Raji (cell line): ENCODE measurements around the gene CMTM3.

ENCODE experiments used
- POLR2A ChIP-seq: IDR thresholded peaks from 2 replicates; pipeline ENCODE4 v1.6.1; 2011; ENCODE audit warnings: low read depth, low read length, control low read depth; ENCODE audit not compliant: insufficient read depth

The CMTM3 gene

GRCh38 chr16:66640724-66641314 lies 36.3 kb downstream of the CMTM3 start:
- TF ChIP-seq POLR2A = no peak

DNA sequence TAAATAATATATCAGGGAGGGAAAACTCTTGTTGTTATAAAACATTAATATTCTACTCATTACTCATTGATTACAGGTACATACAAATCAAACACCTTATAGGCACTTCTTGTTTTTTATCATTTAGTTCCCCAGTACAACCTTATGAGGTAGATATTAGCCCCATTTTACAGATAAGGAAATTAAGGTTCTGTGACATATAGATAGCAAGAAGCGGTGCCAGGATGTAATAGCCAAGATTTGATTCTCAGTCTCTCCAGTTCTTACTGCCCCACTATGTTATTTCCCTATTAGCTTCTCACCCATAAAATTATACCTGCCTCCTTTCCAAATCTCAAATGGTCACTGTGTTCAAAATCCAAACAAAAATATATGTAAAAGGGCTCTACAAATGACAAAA lies 36.9 kb downstream of the CMTM3 start:
- TF ChIP-seq POLR2A = no peak

GRCh38 chr16:66647866-66648265 lies 43.4 kb downstream of the CMTM3 start:
- no peak for TF ChIP-seq POLR2A

GRCh38 chr16:66649167-66649566 lies 44.7 kb downstream of the CMTM3 start:
- no peak for TF ChIP-seq POLR2A

DNA sequence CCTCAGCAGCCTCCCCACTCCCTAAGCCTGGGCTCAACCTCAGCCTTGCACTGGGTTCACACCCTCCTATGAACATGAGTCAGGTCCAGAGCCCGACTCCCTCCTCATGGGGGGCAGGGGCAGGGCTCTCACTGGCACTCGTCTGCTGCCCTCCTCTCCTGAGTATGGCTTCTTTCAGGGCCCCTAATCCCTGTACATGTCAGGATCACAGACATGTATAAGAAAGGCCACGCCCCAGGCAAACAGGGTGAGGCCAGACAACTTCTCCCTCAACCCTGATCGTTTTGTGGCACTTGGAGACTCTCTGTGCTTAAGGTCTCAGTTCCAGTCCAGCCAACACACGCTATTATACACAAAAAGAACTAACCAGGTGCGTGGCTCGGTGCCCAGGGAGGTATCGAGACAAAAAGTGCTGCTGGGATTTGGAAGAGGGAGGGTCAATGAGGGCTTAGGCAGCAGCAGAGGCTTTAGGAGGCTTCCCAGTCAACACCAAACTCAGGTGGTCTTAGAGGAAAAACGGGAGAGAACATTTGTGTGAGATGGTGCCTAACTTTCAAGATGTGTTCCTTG lies 45.2 kb downstream of the CMTM3 start:
- no peak for TF ChIP-seq POLR2A

DNA sequence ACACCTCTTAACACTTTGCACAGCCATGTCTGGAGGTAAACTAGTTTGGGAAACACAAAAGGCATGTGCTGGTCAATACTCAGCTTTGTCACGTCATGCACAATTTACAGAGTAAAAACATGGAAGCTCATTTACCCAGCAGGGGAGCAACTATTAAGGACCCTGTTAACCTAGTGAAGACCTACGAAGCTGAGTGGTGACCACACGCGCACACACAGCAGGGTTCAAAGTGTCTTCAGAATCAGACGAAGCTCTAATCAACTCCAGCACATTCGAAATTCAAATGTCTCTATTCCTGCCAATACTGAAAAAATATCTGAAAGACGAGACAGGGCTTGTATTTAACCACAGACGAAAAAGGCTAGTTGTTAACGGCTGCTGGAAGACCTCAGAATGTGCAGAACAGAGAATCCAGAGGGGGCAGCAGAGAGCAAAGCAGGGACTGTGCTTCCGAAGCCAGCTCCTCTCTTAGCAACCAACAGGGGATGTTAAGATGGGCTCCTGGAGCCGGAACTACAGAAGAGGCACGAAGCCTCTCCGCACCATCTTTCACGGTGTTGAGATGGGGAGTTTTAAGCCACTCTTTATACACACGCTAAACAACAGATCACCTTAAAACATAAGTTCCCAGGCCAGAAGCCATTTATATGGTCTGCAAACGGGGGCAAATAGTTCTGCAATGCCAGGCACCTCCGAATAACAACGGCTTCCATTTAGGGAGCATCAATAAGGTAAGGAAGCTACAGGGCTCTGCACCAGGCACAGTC lies 46.4 kb downstream of the CMTM3 start:
- no peak for TF ChIP-seq POLR2A

DNA sequence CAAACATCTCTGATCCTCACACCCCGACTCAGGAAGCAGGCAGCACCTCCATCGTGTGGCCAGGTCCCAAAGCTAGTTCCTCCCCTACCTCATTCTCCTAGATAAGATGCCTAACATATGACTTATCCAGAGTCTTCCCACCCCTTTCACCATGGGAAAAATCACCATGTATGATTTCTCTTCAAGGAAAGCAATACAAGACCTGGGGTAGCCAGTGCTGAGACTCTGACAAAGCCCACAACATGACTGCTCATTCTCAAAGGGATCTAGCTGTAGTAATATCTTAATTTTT lies 46.9 kb downstream of the CMTM3 start:
- TF ChIP-seq POLR2A = no peak

- TF ChIP-seq POLR2A = no peak
Measured at GRCh38 chr16:66651965-66652364, 47.5 kb downstream of the CMTM3 start.

DNA sequence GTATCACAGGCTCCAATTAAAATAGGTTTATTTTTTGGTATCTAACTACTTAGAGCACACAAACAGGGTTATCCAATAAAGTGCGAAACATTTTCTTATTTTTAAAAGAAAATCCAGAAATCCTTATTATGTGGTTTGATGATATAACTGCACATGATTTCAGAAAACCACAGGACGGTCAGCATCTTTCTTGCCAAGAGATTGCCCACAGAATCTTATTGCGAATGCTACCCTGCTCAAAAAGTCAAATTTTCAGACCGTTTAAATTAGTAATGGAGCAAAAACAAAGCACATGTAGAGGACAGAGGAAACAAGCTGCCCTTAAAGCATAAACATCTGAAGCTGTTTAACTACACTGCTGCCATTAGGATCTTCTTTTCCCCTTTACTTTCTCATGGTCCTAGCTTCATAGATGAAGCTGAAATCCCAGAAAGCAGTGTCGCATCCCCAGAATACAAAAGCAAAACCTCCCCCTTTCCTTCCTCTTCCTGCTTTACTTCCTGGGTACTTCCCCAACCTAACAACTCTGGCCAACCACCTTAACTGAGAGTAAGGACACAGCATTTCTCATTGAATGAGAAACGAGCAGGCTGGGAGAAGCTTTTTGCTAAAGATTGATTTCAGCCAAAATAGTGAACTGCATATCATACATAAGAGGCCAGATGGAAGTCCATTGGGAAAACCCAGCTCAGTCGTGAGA lies 48.3 kb downstream of the CMTM3 start:
- no peak for TF ChIP-seq POLR2A

DNA sequence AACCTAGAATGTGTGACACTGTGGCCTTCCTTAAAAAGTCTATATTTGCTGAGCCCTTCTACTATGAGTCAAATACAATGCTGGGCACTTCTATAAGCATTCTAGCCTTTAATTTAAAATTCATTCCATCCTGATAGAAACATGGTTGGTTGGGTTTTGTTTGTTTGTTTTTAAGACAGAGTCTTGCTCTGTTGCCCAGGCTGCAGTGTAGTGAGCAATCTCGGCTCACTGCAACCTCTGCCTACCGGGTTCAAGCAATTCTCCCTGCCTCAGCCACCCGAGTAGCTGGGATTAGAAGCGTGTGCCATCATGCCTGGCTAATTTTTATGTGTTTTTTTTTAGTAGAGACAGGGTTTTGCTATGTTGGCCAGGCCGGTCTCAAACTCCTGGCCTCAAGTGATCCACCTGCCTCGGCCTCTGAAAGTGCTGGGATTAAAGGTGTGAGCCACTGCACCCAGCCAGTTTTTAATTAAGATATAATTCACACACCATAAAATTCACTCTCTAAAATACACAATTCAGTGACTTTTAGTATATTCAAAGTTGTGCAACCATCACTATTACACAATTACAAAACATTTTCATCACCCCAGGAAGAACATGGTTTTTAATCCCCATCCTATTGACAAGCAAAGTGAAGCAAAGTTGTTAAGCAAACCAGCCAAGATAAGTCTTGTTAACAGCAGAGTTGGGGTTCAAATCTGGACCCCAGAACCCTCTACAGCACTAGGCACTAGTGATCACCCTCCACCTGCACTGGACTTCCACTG lies 49.3 kb downstream of the CMTM3 start:
- no peak for TF ChIP-seq POLR2A

DNA sequence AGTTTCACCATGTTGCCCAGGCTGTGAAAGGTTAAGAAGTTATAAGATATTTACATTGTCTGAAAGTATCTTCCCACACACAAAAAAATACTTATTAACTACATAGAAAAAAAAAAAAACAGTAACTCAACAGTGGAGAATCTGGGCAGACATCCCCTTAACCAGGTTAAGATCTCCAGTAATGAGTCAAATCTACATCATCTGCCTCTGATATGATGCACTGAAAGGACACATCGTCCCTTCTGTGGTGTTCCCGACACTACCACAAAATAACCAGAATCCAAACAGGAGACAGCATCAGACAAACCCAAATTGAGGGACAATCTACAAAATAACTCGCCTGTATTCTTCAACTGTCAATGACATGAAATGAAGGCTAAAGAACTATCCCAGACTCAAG lies 52.0 kb downstream of the CMTM3 start:
- no peak for TF ChIP-seq POLR2A

DNA sequence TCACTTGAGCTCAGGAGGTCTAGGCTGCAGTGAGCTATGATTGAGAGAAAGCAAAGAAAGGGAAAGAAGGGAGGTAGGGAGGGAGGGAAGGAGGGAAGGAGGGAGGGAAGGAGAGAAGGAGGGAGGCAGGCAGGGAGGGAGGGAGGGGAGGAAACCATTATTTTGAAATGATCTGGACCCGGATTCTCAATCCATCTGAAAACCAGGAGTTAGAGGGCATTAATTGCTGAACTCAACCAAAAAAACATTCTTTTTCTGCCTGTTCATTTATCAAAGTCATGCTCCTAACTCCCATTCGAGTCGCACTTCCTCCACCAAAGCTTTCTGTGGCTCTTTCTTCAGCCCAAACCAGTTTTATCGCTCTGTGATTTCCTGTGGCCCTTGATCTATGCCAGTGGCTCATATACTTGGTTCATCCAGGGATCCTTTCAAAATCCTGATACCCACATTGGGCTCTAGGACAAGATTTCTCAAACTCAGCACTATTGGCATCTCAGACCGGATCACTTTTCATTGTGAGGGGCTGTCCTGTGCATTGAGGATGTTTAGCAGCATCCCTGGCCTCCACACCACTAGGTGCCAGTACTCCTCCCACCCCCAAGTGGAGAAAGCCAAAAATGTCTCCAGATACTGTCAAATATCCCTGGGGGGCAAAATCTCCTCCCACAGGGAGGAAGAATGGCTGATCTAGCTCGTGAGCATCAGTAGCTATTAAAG lies 53.8 kb downstream of the CMTM3 start:
- TF ChIP-seq POLR2A = no peak

GRCh38 chr16:66658860-66659190 lies 54.3 kb downstream of the CMTM3 start:
- TF ChIP-seq POLR2A = no peak

DNA sequence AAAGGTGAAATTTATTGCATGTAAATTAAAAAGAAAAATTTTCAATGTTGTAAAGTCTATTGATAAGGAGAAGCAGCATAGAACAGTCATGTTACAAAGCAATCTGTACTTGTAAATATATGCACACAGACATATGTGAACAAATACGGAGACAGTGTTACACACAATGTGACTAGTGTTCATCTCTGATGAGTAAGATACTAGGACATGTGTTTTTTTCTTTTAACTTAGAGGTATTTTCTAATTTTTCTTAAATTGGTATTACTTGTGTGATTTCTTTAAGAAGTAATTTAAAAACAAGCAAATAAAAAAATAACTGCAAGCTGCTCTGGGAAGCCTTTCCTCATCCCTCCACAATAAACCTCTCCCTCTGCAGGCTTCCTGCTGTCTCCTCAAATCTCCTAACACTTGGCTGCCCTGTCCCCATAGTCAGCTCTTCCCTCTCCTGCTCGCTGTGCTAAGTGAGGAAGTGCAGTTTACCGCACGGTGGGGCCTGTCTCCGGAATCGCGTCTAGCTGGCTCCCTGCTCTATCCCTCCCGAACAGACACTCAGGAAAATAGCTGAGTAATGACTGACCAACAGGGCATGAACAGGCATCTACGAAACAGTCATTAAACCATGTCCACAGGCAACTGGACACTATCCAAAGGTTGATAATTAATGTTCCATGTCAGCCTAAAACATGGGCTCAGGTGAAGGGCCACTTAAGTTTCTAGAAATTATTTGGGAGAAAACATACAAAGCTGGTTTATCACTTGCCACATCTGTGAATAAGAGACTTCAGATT lies 56.1 kb downstream of the CMTM3 start:
- no peak for TF ChIP-seq POLR2A

DNA sequence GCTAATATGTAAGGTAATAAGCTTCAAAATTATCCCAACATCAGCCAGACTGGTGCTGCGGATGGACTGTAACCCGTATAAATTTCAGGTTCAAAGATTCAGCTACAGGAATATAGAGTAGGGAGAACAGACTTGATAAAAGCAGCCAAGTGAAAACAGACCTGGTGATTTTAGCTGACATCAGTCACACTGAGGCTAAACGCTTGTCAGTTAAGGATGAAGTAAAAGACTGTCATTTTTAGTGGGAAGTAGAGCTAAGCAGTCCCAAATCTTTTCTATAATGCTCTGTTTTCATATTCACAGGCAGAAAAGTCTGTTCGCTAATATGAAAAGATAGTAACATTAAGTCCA lies 56.7 kb downstream of the CMTM3 start:
- no peak for TF ChIP-seq POLR2A
